HepG2 (cell line): ENCODE results near the gene IRX3. TPM values are rescaled to one million over a fixed set of nuclear protein-coding genes. Genes with fewer than 3 reads are reported as not detected.

Experiments used
- ATAC-seq: fragments of 200-7000 bp; cut with Tn5 transposase; 3 replicates; pipeline ENCODE4 v1.9.1; 2020; ENCODE audit warnings: mild to moderate bottlenecking, moderate library complexity
- BruUV-seq: library from RNA; stranded (reverse); fragments of 400-500 nt; replicated peaks from 2 replicates; lab custom pipeline; 2021; lab: Mats Ljungman, UMichigan
- CTCF ChIA-PET: fragments of 300-600 bp; formaldehyde crosslinking; extraction: SDS; loops from one replicate; lab custom pipeline; 2021; ENCODE audit warnings: low total read pairs, inconsistent platforms, low intra/inter-chr PET ratio; lab: Yijun Ruan, JAX
- POLR2A ChIA-PET: fragments of 350-600 bp; sonication (Branson Sonifier 250); formaldehyde crosslinking; loops from one replicate; lab custom pipeline; 2020; ENCODE audit warnings: antibody characterized with exemption, inconsistent platforms; lab: Yijun Ruan, JAX
- DNase-seq: peaks from one replicate; pipeline ENCODE4 v3.0.0-alpha.2; 2015; ENCODE audit warnings: low spot score
- FAIRE-seq: peaks from 3 replicates; lab custom pipeline; 2011; peaks lifted over from hg19 to GRCh38; lab: Jason Lieb, UNC
- H2AFZ ChIP-seq: one replicate; pipeline ENCODE4 v1.6.1; 2011; ENCODE audit warnings: low read length, inconsistent platforms
- H3K27ac ChIP-seq: fragments of 300-600 bp; 3 replicates; pipeline ENCODE4 v1.8.0; 2011; ENCODE audit warnings: mixed run types, mild to moderate bottlenecking, mixed read lengths, low read length, inconsistent platforms; ENCODE audit not compliant: insufficient read depth; ENCODE audit errors: extremely low read length
- H3K27me3 ChIP-seq, 2 experiments: fragments of 200-600 bp in 1 of 2; 2 replicates in 1 of 2; 3 replicates in 1 of 2; pipeline versions ENCODE4 v1.6.0 to v1.8.0; 2011; ENCODE audit warnings: low read length in 2 of 2, mild to moderate bottlenecking in 2 of 2, moderate library complexity in 2 of 2, inconsistent platforms in 1 of 2; ENCODE audit not compliant: insufficient read depth in 2 of 2, control insufficient read depth in 1 of 2
- H3K36me3 ChIP-seq, 2 experiments: fragments of 200-600 bp in 1 of 2; replicated peaks in 1 of 2; 2 replicates in 1 of 2; 3 replicates in 1 of 2; pipeline versions ENCODE4 v1.5.1 to v1.8.0; 2011; ENCODE audit warnings: low read length in 2 of 2, inconsistent platforms in 1 of 2; ENCODE audit not compliant: insufficient read depth in 2 of 2, control insufficient read depth in 1 of 2
- H3K4me1 ChIP-seq: 2 replicates; pipeline ENCODE4 v1.5.1; 2012; ENCODE audit warnings: low read length, inconsistent platforms; ENCODE audit not compliant: insufficient read depth
- H3K4me2 ChIP-seq: 2 replicates; pipeline ENCODE4 v1.6.0; 2011; ENCODE audit warnings: low read depth, low read length, inconsistent platforms
- H3K4me3 ChIP-seq, 3 experiments: fragments of 200-600 bp in 1 of 3; sonication (generic), shearing (Covaris generic) in 1 of 3; replicated peaks in 1 of 3; 2 replicates each; pipeline ENCODE4 v1.5.1; 2011 to 2016; ENCODE audit warnings: low read length in 3 of 3, inconsistent platforms in 2 of 3, low read depth in 2 of 3, mild to moderate bottlenecking in 2 of 3, control low read depth in 1 of 3, mixed read lengths in 1 of 3; ENCODE audit not compliant: insufficient read depth in 1 of 3
- H3K79me2 ChIP-seq: one replicate; pipeline ENCODE4 v1.6.1; 2011; ENCODE audit warnings: low read length, inconsistent platforms; ENCODE audit not compliant: insufficient read depth
- H3K9ac ChIP-seq: 2 replicates; pipeline ENCODE4 v1.6.0; 2011; ENCODE audit warnings: mild to moderate bottlenecking, low read depth, low read length, inconsistent platforms; ENCODE audit not compliant: insufficient read depth
- H3K9me3 ChIP-seq: 2 replicates; pipeline ENCODE4 v1.5.1; 2012; ENCODE audit warnings: mild to moderate bottlenecking, low read length
- H4K20me1 ChIP-seq: 2 replicates; pipeline ENCODE4 v1.6.0; 2011; ENCODE audit warnings: inconsistent platforms, mild to moderate bottlenecking, low read length, moderate library complexity; ENCODE audit not compliant: insufficient read depth
- AGO2 ChIP-seq: fragments of 200-400 bp; formaldehyde crosslinking; optimal IDR thresholded peaks from 2 replicates; pipeline ENCODE3; 2017; ENCODE audit warnings: mild to moderate bottlenecking, low read depth, low read length, moderate library complexity
- ATAD3A ChIP-seq: sonication (generic); formaldehyde crosslinking; IDR thresholded peaks from 2 replicates; pipeline ENCODE4 v1.4.0; 2020; ENCODE audit warnings: missing genetic modification reagents
- HIVEP1 ChIP-seq: sonication (generic); formaldehyde crosslinking; IDR thresholded peaks from 2 replicates; pipeline ENCODE4 v1.4.0; 2020; ENCODE audit warnings: mild to moderate bottlenecking, missing genetic modification reagents
- KDM5A ChIP-seq: fragments of 200-600 bp; sonication (generic); IDR thresholded peaks from 2 replicates; pipeline ENCODE4 v1.7.0; 2018; ENCODE audit warnings: antibody characterized with exemption, mild to moderate bottlenecking, low read length, borderline replicate concordance
- LCORL ChIP-seq, 2 experiments: fragments of 450-650 bp in 1 of 2; sonication (generic) in 1 of 2; formaldehyde crosslinking in 1 of 2; IDR thresholded peaks; 2 replicates each; pipeline versions ENCODE4 v1.5.0 to v1.6.1; 2017 to 2020; ENCODE audit warnings: antibody characterized with exemption in 1 of 2, missing genetic modification reagents in 1 of 2
- PHF20 ChIP-seq: sonication (generic); formaldehyde crosslinking; IDR thresholded peaks from 2 replicates; pipeline ENCODE4 v1.5.0; 2020; ENCODE audit warnings: mild to moderate bottlenecking, missing genetic modification reagents
- PLSCR1 ChIP-seq: sonication (generic); formaldehyde crosslinking; IDR thresholded peaks from 2 replicates; pipeline ENCODE4 v1.5.0; 2020; ENCODE audit warnings: missing genetic modification reagents, mild to moderate bottlenecking, borderline replicate concordance
- RXRA ChIP-seq: sonication (generic); formaldehyde crosslinking; IDR thresholded peaks from 2 replicates; pipeline ENCODE4 v1.5.1; 2020; ENCODE audit warnings: missing genetic modification reagents
- SAP130 ChIP-seq: IDR thresholded peaks from 2 replicates; pipeline ENCODE4 v1.6.1; 2016; ENCODE audit warnings: low read depth
- ZNF138 ChIP-seq: sonication (generic); formaldehyde crosslinking; IDR thresholded peaks from 2 replicates; pipeline ENCODE4 v1.5.0; 2020; ENCODE audit warnings: mild to moderate bottlenecking, low read depth, missing genetic modification reagents
- ZNF251 ChIP-seq: sonication (generic); formaldehyde crosslinking; IDR thresholded peaks from 2 replicates; pipeline ENCODE4 v1.9.0; 2021; ENCODE audit warnings: mild to moderate bottlenecking, missing genetic modification reagents
- ZNF432 ChIP-seq: sonication (generic); formaldehyde crosslinking; IDR thresholded peaks from 2 replicates; pipeline ENCODE4 v1.5.0; 2020; ENCODE audit warnings: missing genetic modification reagents, mild to moderate bottlenecking, borderline replicate concordance
- ZNF557 ChIP-seq: sonication (generic); formaldehyde crosslinking; IDR thresholded peaks from 2 replicates; pipeline ENCODE4 v1.4.0; 2020; ENCODE audit warnings: missing genetic modification reagents
- ZNF644 ChIP-seq: IDR thresholded peaks from 2 replicates; pipeline ENCODE4 v1.6.1; 2016; ENCODE audit warnings: low read depth
- WGBS: methylation state at CpG from one replicate; pipeline ENCODE4 v1.1.6; 2017; ENCODE audit warnings: low lambda C conversion rate; 5-methylcytosine and 5-hydroxymethylcytosine counted together
- in situ Hi-C: cut with HindIII; loops from 2 replicates; pipeline ENCODE4 v1.10.0; 2017; ENCODE audit warnings: low pct_unique_long_range_greater_than_20kb; ENCODE audit not compliant: extremely low pct_ligation_motif_present
- intact Hi-C: fragments of 100-400 bp; cut with micrococcal nuclease; formaldehyde crosslinking; loops from one replicate; pipeline ENCODE4 v1.10.0; 2022; ENCODE audit not compliant: unreplicated experiment
- polyA plus RNA-seq, 8 experiments: library from polyadenylated mRNA; depleted of rRNA in 3 of 8; stranded (reverse) in 7 of 8; unstranded in 1 of 8; fragments of >200 nt; fragmentation: Illumina TruSeq in 4 of 8; extraction: Trizol in 4 of 8; gene quantifications; 2 replicates each; pipeline versions ENCODE4 v1.2.1 to v1.2.3, GENCODE V29; 2011 to 2016; ENCODE audit warnings: low read depth in 4 of 8, missing spikeins in 1 of 8, mixed read lengths in 1 of 8; ENCODE audit not compliant: insufficient read depth in 1 of 8
- total RNA-seq, 5 experiments: library from RNA; depleted of rRNA; stranded (reverse); fragments of >200 nt; fragmentation: Illumina TruSeq; extraction: Trizol; gene quantifications; 2 replicates each; pipeline ENCODE4 v1.2.3, GENCODE V29; 2016; ENCODE audit warnings: low read depth in 1 of 5
- TF ChIP-seq, protein P1 (sequence below): sonication (generic); formaldehyde crosslinking; IDR thresholded peaks from 2 replicates; pipeline ENCODE4 v1.5.0; 2020; ENCODE audit warnings: missing genetic modification reagents

Gene IRX3
- total and polyA plus RNA-seq, 2 of the 13 experiments (the other 11 are each of a cell fraction or from before 2014, with no cell fraction given): 9.2 to 16.4 TPM

DNA sequence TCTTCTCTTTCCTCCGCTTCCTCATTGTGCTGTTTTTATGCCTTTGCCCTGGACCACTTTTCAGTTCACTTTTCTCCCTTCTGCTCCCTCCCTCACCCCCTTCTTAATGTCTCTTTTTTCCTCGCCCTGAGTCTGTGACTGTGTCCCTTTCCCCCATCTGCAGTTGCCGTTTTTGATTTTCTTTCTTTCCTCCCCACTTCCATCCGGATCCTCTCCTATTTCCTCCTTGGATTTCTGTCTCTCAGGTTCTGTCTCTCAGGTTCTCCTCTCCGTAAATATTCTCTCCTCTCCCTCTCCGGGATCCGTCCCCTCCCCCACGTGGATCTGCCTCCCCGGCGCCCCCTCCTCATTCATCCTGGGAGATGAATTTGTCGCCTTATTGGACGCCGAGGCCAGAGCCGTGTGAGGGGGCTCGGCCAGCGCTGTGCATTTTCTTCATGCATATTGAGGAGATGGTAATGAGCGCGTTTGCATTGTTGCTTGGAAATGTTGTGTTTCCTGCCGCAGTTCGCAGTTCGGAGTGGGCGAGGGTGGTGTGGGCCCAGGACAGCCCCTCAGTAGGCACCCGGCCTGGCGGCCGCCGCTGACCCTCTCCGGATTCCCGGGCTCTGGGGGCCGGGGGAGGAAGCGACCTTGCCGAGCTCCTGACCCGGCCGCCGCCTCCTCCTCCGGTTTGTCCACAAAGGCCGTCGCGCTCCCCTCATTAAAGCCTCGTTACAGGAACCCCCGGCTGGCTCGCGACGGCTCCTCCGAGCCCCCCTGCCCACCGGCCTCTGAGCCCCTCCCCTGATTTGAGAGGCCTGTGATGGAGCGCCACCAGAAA, 4.5 kb upstream of the IRX3 start:
- POLR2A ChIA-PET: no interaction called here
- in situ Hi-C loops: no loop called here

DNA sequence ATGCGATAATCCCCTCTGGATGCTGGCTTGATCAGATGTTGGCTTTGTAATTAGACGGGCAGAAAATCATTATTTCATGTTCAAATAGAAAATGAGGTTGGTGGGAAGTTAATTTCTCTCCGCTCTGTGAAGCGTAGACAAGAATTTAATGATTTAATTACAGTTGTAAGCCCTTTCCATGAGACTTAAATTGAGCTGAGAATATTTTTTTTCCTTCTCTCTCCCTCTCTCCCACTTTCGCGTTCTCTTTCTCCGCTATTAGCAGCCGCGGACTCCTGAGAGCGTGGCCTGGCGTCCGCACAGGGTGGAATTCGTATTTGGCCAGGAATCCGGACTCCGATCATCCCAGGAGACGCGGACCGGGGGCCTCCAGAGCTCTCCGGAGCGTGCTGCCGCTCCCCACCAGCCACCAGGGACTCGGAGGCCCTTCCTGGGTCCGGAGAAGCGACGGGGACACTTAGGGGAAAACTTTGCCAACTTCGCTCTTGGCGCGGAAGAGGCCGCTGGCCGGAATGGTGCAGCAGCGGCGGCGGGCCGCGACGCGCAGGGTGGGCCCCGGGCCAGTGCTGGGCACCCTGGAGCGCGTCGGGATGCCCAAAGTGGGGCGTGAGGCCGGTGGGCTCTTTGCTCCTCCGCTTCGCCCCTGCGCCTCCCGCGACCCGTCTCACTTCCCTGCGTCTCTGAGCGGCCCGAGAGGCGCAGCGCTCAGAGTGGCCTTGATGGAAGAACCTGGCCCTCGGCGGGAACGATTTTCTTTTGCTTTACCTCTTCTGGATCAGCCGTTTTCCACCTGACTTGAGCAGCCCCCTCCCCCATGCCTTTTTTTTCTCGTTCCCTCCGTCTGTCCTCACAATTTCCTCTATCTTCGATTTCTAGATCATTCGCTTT, 3.6 kb upstream of the IRX3 start:
- H3K27ac ChIP-seq: no peak overlapping the region
- ChIA-PET POLR2A (no interaction called here), CTCF (no interaction called here)
- in situ Hi-C loops (loop anchor here (10.0 kb wide), 1 partner anchor 515 kb away; no protein-coding TSS in a partner anchor), intact Hi-C loops (loop anchor here (5.0 to 10.0 kb wide), 5 partner anchors 335 to 745 kb away; no protein-coding TSS in a partner anchor)
- BruUV-seq: no TSS peak
- WGBS: 97% methylated on average over 62 of the region's 62 CpGs
- no peak overlapping the region for H2AFZ ChIP-seq
- no peak for DNase-seq
- no peak for TF ChIP-seq LCORL (IDR thresholded peaks at IDR 0.05)
- TF ChIP-seq LCORL (CRISPR knock-in tag; IDR thresholded peaks at IDR 0.05): no peak
- TF ChIP-seq AGO2: peak; percentile 21
- TF ChIP-seq PLSCR1: no peak
- no peak for TF ChIP-seq ZNF432 (CRISPR knock-in tag)
- TF ChIP-seq PHF20 (CRISPR knock-in tag): no peak
- TF ChIP-seq, protein P1, sequence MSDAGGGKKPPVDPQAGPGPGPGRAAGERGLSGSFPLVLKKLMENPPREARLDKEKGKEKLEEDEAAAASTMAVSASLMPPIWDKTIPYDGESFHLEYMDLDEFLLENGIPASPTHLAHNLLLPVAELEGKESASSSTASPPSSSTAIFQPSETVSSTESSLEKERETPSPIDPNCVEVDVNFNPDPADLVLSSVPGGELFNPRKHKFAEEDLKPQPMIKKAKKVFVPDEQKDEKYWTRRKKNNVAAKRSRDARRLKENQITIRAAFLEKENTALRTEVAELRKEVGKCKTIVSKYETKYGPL (CRISPR knock-in tag): no peak
- TF ChIP-seq HIVEP1 (CRISPR knock-in tag): no peak
- TF ChIP-seq ZNF251 (CRISPR knock-in tag): no peak
- peaks cover 5% of the 10 kb centered on the region for H3K79me2 ChIP-seq
- H3K4me1 ChIP-seq: 0 out of 2 replicates have a peak, but pooled peaks cover 7% of the 10 kb centered on the region
- no peaks in the 10 kb centered on the region for H3K27me3 ChIP-seq
- no peak overlapping the region for H3K4me3 ChIP-seq
- no peak for FAIRE-seq
- no peak overlapping the region for H3K9ac ChIP-seq
- no peaks in the 10 kb centered on the region for H4K20me1 ChIP-seq
- no peak for ATAC-seq
- H3K9me3 ChIP-seq: no peaks in the 10 kb centered on the region
- no peaks in the 10 kb centered on the region for H3K36me3 ChIP-seq
- H3K4me2 ChIP-seq: no peak overlapping the region

More for the DNA sequence above, 4.5 kb upstream of the IRX3 start:
- no peak for FAIRE-seq
- Histone ChIP-seq H3K36me3 (no peaks in the 10 kb centered on the region), H2AFZ (no peak overlapping the region), H3K9ac (no peak overlapping the region), H3K27ac (no peak overlapping the region), H3K27me3 (no peaks in the 10 kb centered on the region), H3K4me2 (no peak overlapping the region), H4K20me1 (no peaks in the 10 kb centered on the region), H3K79me2 (no peaks in the 10 kb centered on the region), H3K9me3 (no peaks in the 10 kb centered on the region), H3K4me3 (no peak overlapping the region), H3K4me1 (0 out of 2 replicates have a peak, but pooled peaks cover 7% of the 10 kb centered on the region)
- 89% methylated on average over 45 of the region's 46 CpGs for WGBS
- no TSS peak for BruUV-seq
- TF ChIP-seq RXRA (CRISPR knock-in tag) (0 out of 2 replicates have a peak, but pooled peaks have one; percentile 14), KDM5A (no peak), ZNF557 (CRISPR knock-in tag) (no peak), ATAD3A (CRISPR knock-in tag) (no peak), ZNF138 (no peak), ZNF644 (CRISPR knock-in tag) (no peak), SAP130 (CRISPR knock-in tag) (no peak)
- ATAC-seq: no peak
- intact Hi-C loops: no loop called here
- no peak for DNase-seq
- CTCF ChIA-PET: no interaction called here
